ENCODE data around the gene RUFY2. TPM values are rescaled to one million over a fixed set of nuclear protein-coding genes. Genes with fewer than 3 reads are reported as not detected.

RUFY2 gene
- total and polyA plus RNA-seq, 2 donors from 2014 or later, result 7.4 to 27.5 TPM

- H3K27me3 ChIP-seq (ENCODE audit: control insufficient read depth, insufficient read depth, low read length), result no peaks in the 10 kb centered on the region
- no peak overlapping the region for H3K9ac ChIP-seq (ENCODE audit: low read length in 3 of 3)
- H3K4me3 ChIP-seq (ENCODE audit: low read length in 3 of 3), result no peak overlapping the region
- intact Hi-C loops (cut with DNase I), result no loop called here
- H3K27ac ChIP-seq (ENCODE audit: low read depth in 2 of 2, low read length in 2 of 2), result no peak overlapping the region
- no peaks in the 10 kb centered on the region for H3K9me3 ChIP-seq (ENCODE audit: control insufficient read depth in 2 of 3, insufficient read depth in 1 of 3, low read length in 3 of 3)
- TF ChIP-seq CTCF (IDR thresholded peaks at IDR 0.05; ENCODE audit: borderline replicate concordance, extremely low read depth, insufficient read depth), result no peak
- no peak for FAIRE-seq
- H3K36me3 ChIP-seq (ENCODE audit: control insufficient read depth in 2 of 3, insufficient read depth in 3 of 3, low read length in 3 of 3), result peaks cover 5 to 9% (median 6%) of the 10 kb centered on the region in 3 donors
- no peaks in the 10 kb centered on the region for H3K4me1 ChIP-seq (ENCODE audit: control insufficient read depth in 2 of 3, insufficient read depth in 2 of 3, low read depth in 1 of 3, low read length in 3 of 3)
- DNase-seq, result no peak
Observed at GRCh38 chr10:68353537-68353936, 53.5 kb downstream of the RUFY2 start.

- Histone ChIP-seq H3K9me3 (ENCODE audit: control insufficient read depth in 2 of 3, insufficient read depth in 1 of 3, low read length in 3 of 3) (no peaks in the 10 kb centered on the region), H3K4me1 (ENCODE audit: control insufficient read depth in 2 of 3, insufficient read depth in 2 of 3, low read depth in 1 of 3, low read length in 3 of 3) (no peaks in the 10 kb centered on the region), H3K27me3 (ENCODE audit: control insufficient read depth, insufficient read depth, low read length) (no peaks in the 10 kb centered on the region), H3K4me3 (ENCODE audit: low read length in 3 of 3) (no peak overlapping the region), H3K9ac (ENCODE audit: low read length in 3 of 3) (no peak overlapping the region), H3K36me3 (ENCODE audit: control insufficient read depth in 2 of 3, insufficient read depth in 3 of 3, low read length in 3 of 3) (peaks cover 3 to 27% (median 8%) of the 10 kb centered on the region in 3 donors), H3K27ac (ENCODE audit: low read depth in 2 of 2, low read length in 2 of 2) (no peak overlapping the region)
- intact Hi-C loops (cut with DNase I), result no loop called here
- DNase-seq (peak in 4 of 5 donors; percentile 29 to 71 (median 44)), FAIRE-seq (no peak)
- TF ChIP-seq CTCF (IDR thresholded peaks at IDR 0.05; ENCODE audit: borderline replicate concordance, extremely low read depth, insufficient read depth), result peak; percentile 61
Observed at GRCh38 chr10:68348265-68348741, 58.8 kb downstream of the RUFY2 start.

- intact Hi-C loops (cut with DNase I), result no loop called here
Observed at GRCh38 chr10:68346774-68347173, 60.3 kb downstream of the RUFY2 start.

More at GRCh38 chr10:68346774-68347173, 60.3 kb downstream of the RUFY2 start:
- no peak overlapping the region for H3K9ac ChIP-seq (ENCODE audit: low read length in 3 of 3)
- H3K27me3 ChIP-seq (ENCODE audit: control insufficient read depth, insufficient read depth, low read length), result no peaks in the 10 kb centered on the region
- H3K9me3 ChIP-seq (ENCODE audit: control insufficient read depth in 2 of 3, insufficient read depth in 1 of 3, low read length in 3 of 3), result no peaks in the 10 kb centered on the region
- DNase-seq (no peak), FAIRE-seq (no peak)
- peaks cover 4 to 26% (median 13%) of the 10 kb centered on the region in 3 donors for H3K36me3 ChIP-seq (ENCODE audit: control insufficient read depth in 2 of 3, insufficient read depth in 3 of 3, low read length in 3 of 3)
- H3K27ac ChIP-seq (ENCODE audit: low read depth in 2 of 2, low read length in 2 of 2), result no peak overlapping the region
- TF ChIP-seq CTCF (IDR thresholded peaks at IDR 0.05; ENCODE audit: borderline replicate concordance, extremely low read depth, insufficient read depth), result no peak
- no peaks in the 10 kb centered on the region for H3K4me1 ChIP-seq (ENCODE audit: control insufficient read depth in 2 of 3, insufficient read depth in 2 of 3, low read depth in 1 of 3, low read length in 3 of 3)
- no peak overlapping the region for H3K4me3 ChIP-seq (ENCODE audit: low read length in 3 of 3)

All from kidney (tissue), 14 donors.